ENCODE measurements around the gene CYLD.

Gene CYLD

GRCh38 chr16:50814052-50814451 is 72.2 kb downstream of the CYLD start:
- DNase-seq (ENCODE audit: insufficient read length) = no peak
- TF ChIP-seq POLR2AphosphoS5 (IDR thresholded peaks at IDR 0.05; ENCODE audit: low read depth, low read length) (no peak), TAF1 (IDR thresholded peaks at IDR 0.05; ENCODE audit: borderline replicate concordance, low read depth, low read length) (no peak), POLR2A (IDR thresholded peaks at IDR 0.05; ENCODE audit: low read depth, low read length) (no peak)
- FAIRE-seq = no peak

- DNase-seq (ENCODE audit: insufficient read length) = no peak
- FAIRE-seq = no peak
- TF ChIP-seq POLR2A (IDR thresholded peaks at IDR 0.05; ENCODE audit: low read depth, low read length) (no peak), POLR2AphosphoS5 (IDR thresholded peaks at IDR 0.05; ENCODE audit: low read depth, low read length) (no peak), TAF1 (IDR thresholded peaks at IDR 0.05; ENCODE audit: borderline replicate concordance, low read depth, low read length) (no peak)
These were observed 72.7 kb downstream of the CYLD start for GRCh38 chr16:50814541-50814940.

GRCh38 chr16:50815382-50815781 is 73.5 kb downstream of the CYLD start:
- FAIRE-seq = no peak
- TF ChIP-seq POLR2AphosphoS5 (IDR thresholded peaks at IDR 0.05; ENCODE audit: low read depth, low read length) = no peak
- TF ChIP-seq POLR2A (IDR thresholded peaks at IDR 0.05; ENCODE audit: low read depth, low read length) = no peak
- TF ChIP-seq TAF1 (IDR thresholded peaks at IDR 0.05; ENCODE audit: borderline replicate concordance, low read depth, low read length) = no peak
- DNase-seq (ENCODE audit: insufficient read length) = no peak

GRCh38 chr16:50816901-50817555 is 75.1 kb downstream of the CYLD start:
- FAIRE-seq (no peak), DNase-seq (ENCODE audit: insufficient read length) (no peak)
- TF ChIP-seq POLR2A (IDR thresholded peaks at IDR 0.05; ENCODE audit: low read depth, low read length) (no peak), POLR2AphosphoS5 (IDR thresholded peaks at IDR 0.05; ENCODE audit: low read depth, low read length) (no peak), TAF1 (IDR thresholded peaks at IDR 0.05; ENCODE audit: borderline replicate concordance, low read depth, low read length) (no peak)

- no peak for DNase-seq (ENCODE audit: insufficient read length)
- no peak for TF ChIP-seq POLR2AphosphoS5 (IDR thresholded peaks at IDR 0.05; ENCODE audit: low read depth, low read length)
- no peak for TF ChIP-seq POLR2A (IDR thresholded peaks at IDR 0.05; ENCODE audit: low read depth, low read length)
- TF ChIP-seq TAF1 (IDR thresholded peaks at IDR 0.05; ENCODE audit: borderline replicate concordance, low read depth, low read length) = no peak
- FAIRE-seq = no peak
These were observed 76.5 kb downstream of the CYLD start for GRCh38 chr16:50818380-50818779.

GRCh38 chr16:50819706-50820105 is 77.8 kb downstream of the CYLD start:
- FAIRE-seq (no peak), DNase-seq (ENCODE audit: insufficient read length) (no peak)
- TF ChIP-seq POLR2AphosphoS5 (IDR thresholded peaks at IDR 0.05; ENCODE audit: low read depth, low read length) (no peak), POLR2A (IDR thresholded peaks at IDR 0.05; ENCODE audit: low read depth, low read length) (no peak), TAF1 (IDR thresholded peaks at IDR 0.05; ENCODE audit: borderline replicate concordance, low read depth, low read length) (no peak)

- FAIRE-seq (no peak), DNase-seq (ENCODE audit: insufficient read length) (no peak)
- no peak for TF ChIP-seq POLR2A (IDR thresholded peaks at IDR 0.05; ENCODE audit: low read depth, low read length)
- TF ChIP-seq POLR2AphosphoS5 (IDR thresholded peaks at IDR 0.05; ENCODE audit: low read depth, low read length) = no peak
- no peak for TF ChIP-seq TAF1 (IDR thresholded peaks at IDR 0.05; ENCODE audit: borderline replicate concordance, low read depth, low read length)
These were observed 78.3 kb downstream of the CYLD start for GRCh38 chr16:50820225-50820624.

- no peak for TF ChIP-seq POLR2A (IDR thresholded peaks at IDR 0.05; ENCODE audit: low read depth, low read length)
- no peak for TF ChIP-seq TAF1 (IDR thresholded peaks at IDR 0.05; ENCODE audit: borderline replicate concordance, low read depth, low read length)
- TF ChIP-seq POLR2AphosphoS5 (IDR thresholded peaks at IDR 0.05; ENCODE audit: low read depth, low read length) = no peak
- no peak for FAIRE-seq
- no peak for DNase-seq (ENCODE audit: insufficient read length)
These were observed 79.7 kb downstream of the CYLD start for GRCh38 chr16:50821586-50821985.

- TF ChIP-seq TAF1 (IDR thresholded peaks at IDR 0.05; ENCODE audit: borderline replicate concordance, low read depth, low read length) (no peak), POLR2AphosphoS5 (IDR thresholded peaks at IDR 0.05; ENCODE audit: low read depth, low read length) (no peak), POLR2A (IDR thresholded peaks at IDR 0.05; ENCODE audit: low read depth, low read length) (no peak)
- FAIRE-seq (no peak), DNase-seq (ENCODE audit: insufficient read length) (no peak)
These were observed 80.8 kb downstream of the CYLD start for GRCh38 chr16:50822671-50823070.

GRCh38 chr16:50826797-50827316 is 85.0 kb downstream of the CYLD start:
- DNase-seq (ENCODE audit: insufficient read length) = no peak

GRCh38 chr16:50828164-50828702 is 86.3 kb downstream of the CYLD start:
- DNase-seq (ENCODE audit: insufficient read length) (no peak), FAIRE-seq (no peak)
- TF ChIP-seq POLR2AphosphoS5 (IDR thresholded peaks at IDR 0.05; ENCODE audit: low read depth, low read length) (no peak), POLR2A (IDR thresholded peaks at IDR 0.05; ENCODE audit: low read depth, low read length) (no peak), TAF1 (IDR thresholded peaks at IDR 0.05; ENCODE audit: borderline replicate concordance, low read depth, low read length) (no peak)

More at GRCh38 chr16:50826797-50827316, 85.0 kb downstream of the CYLD start:
- TF ChIP-seq POLR2A (IDR thresholded peaks at IDR 0.05; ENCODE audit: low read depth, low read length) (no peak), TAF1 (IDR thresholded peaks at IDR 0.05; ENCODE audit: borderline replicate concordance, low read depth, low read length) (no peak), POLR2AphosphoS5 (IDR thresholded peaks at IDR 0.05; ENCODE audit: low read depth, low read length) (no peak)
- no peak for FAIRE-seq

- TF ChIP-seq POLR2AphosphoS5 (IDR thresholded peaks at IDR 0.05; ENCODE audit: low read depth, low read length) (no peak), TAF1 (IDR thresholded peaks at IDR 0.05; ENCODE audit: borderline replicate concordance, low read depth, low read length) (no peak), POLR2A (IDR thresholded peaks at IDR 0.05; ENCODE audit: low read depth, low read length) (no peak)
- DNase-seq (ENCODE audit: insufficient read length) (no peak), FAIRE-seq (no peak)
These were observed 88.8 kb downstream of the CYLD start for GRCh38 chr16:50830698-50831097.
